Measurements from ENCODE around the gene CSNK1D.

DNA sequence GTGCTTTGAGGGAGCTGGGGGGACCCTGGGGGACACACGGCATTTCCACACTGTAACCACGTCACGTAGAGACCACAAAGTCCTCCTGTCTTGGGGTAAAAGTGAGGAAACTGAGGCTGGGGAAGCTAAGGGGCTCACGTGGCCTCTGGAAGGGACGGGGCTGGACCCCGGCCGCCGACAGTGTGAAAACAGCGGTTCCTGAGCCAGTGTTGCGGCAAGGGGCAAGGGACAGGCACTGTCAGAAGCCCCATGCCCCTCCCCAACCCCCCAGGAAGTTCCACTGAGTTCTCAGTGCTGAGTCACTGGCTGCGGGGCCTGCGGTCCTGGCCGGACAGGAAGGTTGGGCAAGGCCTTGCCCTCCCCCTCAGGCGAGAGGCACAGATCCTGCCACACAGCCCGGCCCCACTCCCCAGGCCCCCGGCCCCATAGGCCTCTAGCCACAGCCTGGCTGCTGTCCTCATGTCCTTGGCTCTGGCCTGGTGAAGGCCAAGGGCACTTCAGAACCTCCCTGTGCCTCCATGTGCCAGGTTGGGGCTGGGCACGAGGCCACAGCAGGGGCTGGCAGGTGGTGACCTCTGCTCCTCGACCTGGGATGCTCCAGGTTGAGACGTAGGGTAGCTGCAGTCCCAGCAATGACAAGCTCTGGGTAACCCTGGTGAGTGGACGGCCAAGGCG is 55.8 kb downstream of the CSNK1D start:
- TF ChIP-seq POLR2A (IDR thresholded peaks at IDR 0.05) (no peak), EP300 (IDR thresholded peaks at IDR 0.05) (no peak)
- TF ChIP-seq, protein P1, sequence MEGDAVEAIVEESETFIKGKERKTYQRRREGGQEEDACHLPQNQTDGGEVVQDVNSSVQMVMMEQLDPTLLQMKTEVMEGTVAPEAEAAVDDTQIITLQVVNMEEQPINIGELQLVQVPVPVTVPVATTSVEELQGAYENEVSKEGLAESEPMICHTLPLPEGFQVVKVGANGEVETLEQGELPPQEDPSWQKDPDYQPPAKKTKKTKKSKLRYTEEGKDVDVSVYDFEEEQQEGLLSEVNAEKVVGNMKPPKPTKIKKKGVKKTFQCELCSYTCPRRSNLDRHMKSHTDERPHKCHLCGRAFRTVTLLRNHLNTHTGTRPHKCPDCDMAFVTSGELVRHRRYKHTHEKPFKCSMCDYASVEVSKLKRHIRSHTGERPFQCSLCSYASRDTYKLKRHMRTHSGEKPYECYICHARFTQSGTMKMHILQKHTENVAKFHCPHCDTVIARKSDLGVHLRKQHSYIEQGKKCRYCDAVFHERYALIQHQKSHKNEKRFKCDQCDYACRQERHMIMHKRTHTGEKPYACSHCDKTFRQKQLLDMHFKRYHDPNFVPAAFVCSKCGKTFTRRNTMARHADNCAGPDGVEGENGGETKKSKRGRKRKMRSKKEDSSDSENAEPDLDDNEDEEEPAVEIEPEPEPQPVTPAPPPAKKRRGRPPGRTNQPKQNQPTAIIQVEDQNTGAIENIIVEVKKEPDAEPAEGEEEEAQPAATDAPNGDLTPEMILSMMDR (IDR thresholded peaks at IDR 0.05): no peak

All from ovary (tissue), 3 donors.